Endothelial cell of umbilical vein (primary cell): ENCODE data around the gene CPSF3. TPM values are rescaled to one million over a fixed set of nuclear protein-coding genes. Genes with fewer than 3 reads are reported as not detected.

Source experiments
- BruUV-seq: library from RNA; stranded (reverse); fragments of 400-500 nt; replicated peaks from 2 replicates; lab custom pipeline; 2021; lab: Mats Ljungman, UMichigan
- CTCF ChIA-PET: fragments of 300-600, 350-600 bp; sonication (Branson Sonifier 250); formaldehyde crosslinking; loops from one replicate; lab custom pipeline; 2021; ENCODE audit warnings: antibody characterized with exemption, inconsistent platforms; lab: Charles Lee
- POLR2A ChIA-PET: fragments of 300-600, 350-600 bp; sonication (Branson Sonifier 250); formaldehyde crosslinking; loops from one replicate; lab custom pipeline; 2021; ENCODE audit warnings: antibody characterized with exemption, inconsistent platforms; lab: Charles Lee
- DNase-seq: peaks from one replicate; pipeline ENCODE4 v3.0.0-alpha.2; 2011; ENCODE audit warnings: low read depth, low spot score
- FAIRE-seq: peaks from 2 replicates; lab custom pipeline; 2011; peaks lifted over from hg19 to GRCh38; lab: Jason Lieb, UNC
- H2AFZ ChIP-seq: 2 replicates; pipeline ENCODE4 v1.6.0; 2012; ENCODE audit warnings: low read depth, low read length, control low read depth, inconsistent platforms
- H3K27ac ChIP-seq: 2 replicates; pipeline ENCODE4 v1.5.1; 2011; ENCODE audit warnings: low read depth, mild to moderate bottlenecking, control low read depth, low read length, moderate library complexity; ENCODE audit not compliant: insufficient read depth
- H3K27me3 ChIP-seq, 2 experiments: 2 replicates each; pipeline versions ENCODE4 v1.6.0 to v1.6.1; 2011; ENCODE audit warnings: low read length in 2 of 2, mixed read lengths in 1 of 2; ENCODE audit not compliant: control insufficient read depth in 2 of 2, insufficient read depth in 2 of 2
- H3K36me3 ChIP-seq, 2 experiments: 2 replicates in 1 of 2; 3 replicates in 1 of 2; pipeline ENCODE4 v1.5.1; 2011; ENCODE audit warnings: low read length in 2 of 2, mild to moderate bottlenecking in 1 of 2, moderate library complexity in 1 of 2; ENCODE audit not compliant: control insufficient read depth in 2 of 2, insufficient read depth in 2 of 2; ENCODE audit errors: extremely low read depth in 1 of 2
- H3K4me1 ChIP-seq: 3 replicates; pipeline ENCODE4 v1.5.1; 2011; ENCODE audit warnings: mild to moderate bottlenecking, low read length; ENCODE audit not compliant: control insufficient read depth, insufficient read depth; ENCODE audit errors: extremely low read depth
- H3K4me2 ChIP-seq: 2 replicates; pipeline ENCODE4 v1.6.1; 2011; ENCODE audit warnings: low read length, control low read depth, mixed read lengths; ENCODE audit not compliant: insufficient read depth
- H3K4me3 ChIP-seq, 3 experiments: fragments of 200-600 bp in 1 of 3; sonication (generic), shearing (Covaris generic) in 1 of 3; replicated peaks in 1 of 3; 2 replicates each; pipeline ENCODE4 v1.5.1; 2011 to 2016; ENCODE audit warnings: control low read depth in 3 of 3, low read length in 3 of 3, mild to moderate bottlenecking in 2 of 3, inconsistent platforms in 1 of 3, low read depth in 1 of 3, moderate library complexity in 1 of 3; ENCODE audit not compliant: insufficient read depth in 1 of 3
- H3K79me2 ChIP-seq: 2 replicates; pipeline ENCODE4 v1.6.0; 2012; ENCODE audit warnings: low read length, inconsistent platforms; ENCODE audit not compliant: control insufficient read depth, insufficient read depth
- H3K9ac ChIP-seq: replicated peaks from 2 replicates; pipeline ENCODE3; 2011; ENCODE audit warnings: low read length, control low read depth; ENCODE audit not compliant: insufficient read depth; ENCODE audit errors: extremely low read depth
- H3K9me1 ChIP-seq: replicated peaks from 3 replicates; pipeline ENCODE4 v1.6.0; 2011; ENCODE audit warnings: mild to moderate bottlenecking, low read length; ENCODE audit not compliant: control insufficient read depth, insufficient read depth; ENCODE audit errors: extremely low read depth
- H3K9me3 ChIP-seq: replicated peaks from 2 replicates; pipeline ENCODE4 v1.5.1; 2012; ENCODE audit warnings: low read length, inconsistent platforms; ENCODE audit not compliant: control insufficient read depth, insufficient read depth
- H4K20me1 ChIP-seq: replicated peaks from 2 replicates; pipeline ENCODE3; 2011; ENCODE audit warnings: mild to moderate bottlenecking, low read length; ENCODE audit not compliant: control insufficient read depth, insufficient read depth; ENCODE audit errors: extremely low read depth
- EZH2 ChIP-seq: IDR thresholded peaks from 2 replicates; pipeline ENCODE4 v1.6.1; 2012; ENCODE audit warnings: borderline replicate concordance, low read depth, mild to moderate bottlenecking, moderate library complexity, low read length, inconsistent platforms; ENCODE audit not compliant: severe bottlenecking
- FOS ChIP-seq: IDR thresholded peaks from 2 replicates; pipeline ENCODE4 v1.6.1; 2011; ENCODE audit warnings: mild to moderate bottlenecking, low read length, moderate library complexity, borderline replicate concordance; ENCODE audit not compliant: insufficient read depth
- GATA2 ChIP-seq: IDR thresholded peaks from 2 replicates; pipeline ENCODE4 v1.7.0; 2011; ENCODE audit warnings: low read depth, mild to moderate bottlenecking, moderate library complexity, mixed read lengths, low read length; ENCODE audit not compliant: insufficient read length, insufficient read depth
- JUN ChIP-seq: IDR thresholded peaks from 2 replicates; pipeline ENCODE4 v1.6.1; 2011; ENCODE audit warnings: borderline replicate concordance, low read depth; ENCODE audit not compliant: insufficient read length, insufficient read depth
- MYC ChIP-seq: IDR thresholded peaks from one replicate; pipeline ENCODE4 v1.6.1; 2011; ENCODE audit warnings: mild to moderate bottlenecking, low read depth, low read length
- POLR2A ChIP-seq: IDR thresholded peaks from 2 replicates; pipeline ENCODE4 v1.6.1; 2012; ENCODE audit warnings: low read depth, mild to moderate bottlenecking, control low read depth, low read length
- POLR2AphosphoS5 ChIP-seq: IDR thresholded peaks from 2 replicates; pipeline ENCODE4 v1.6.1; 2012; ENCODE audit warnings: low read depth, mild to moderate bottlenecking, control low read depth, low read length, moderate library complexity; ENCODE audit not compliant: insufficient read depth
- dilution Hi-C: fragments of 300-500 bp; cut with MboI; formaldehyde crosslinking; loops from one replicate; pipeline ENCODE4 v1.15.0; 2019; ENCODE audit warnings: low sequenced_read_pairs; ENCODE audit not compliant: extremely low pct_ligation_motif_present
- intact Hi-C: fragments of 100-400 bp; cut with micrococcal nuclease; formaldehyde crosslinking; loops from one replicate; pipeline ENCODE4 v1.10.0; 2022
- polyA plus RNA-seq, 4 experiments: library from polyadenylated mRNA; depleted of rRNA in 3 of 4; stranded (reverse) in 3 of 4; unstranded in 1 of 4; fragments of >200 nt; gene quantifications; 2 replicates each; pipeline versions ENCODE4 v1.2.1 to v1.2.3, GENCODE V29; 2011 to 2012; ENCODE audit warnings: missing spikeins in 1 of 4
- total RNA-seq: library from RNA; stranded (reverse); gene quantifications from 2 replicates; pipeline ENCODE4 v1.2.3, GENCODE V29; 2021
- TF ChIP-seq, protein P1 (sequence below), 2 donors: IDR thresholded peaks; 1 replicate in 1 of 2; 2 replicates in 1 of 2; pipeline ENCODE4 v1.5.1; 2011; ENCODE audit warnings: low read length in 2 of 2, mild to moderate bottlenecking in 2 of 2, moderate library complexity in 2 of 2, control low read depth in 1 of 2, inconsistent platforms in 1 of 2, low read depth in 1 of 2; ENCODE audit not compliant: insufficient read depth in 1 of 2; ENCODE audit errors: extremely low read depth in 1 of 2
- TF ChIP-seq, protein P2 (sequence below): IDR thresholded peaks from 2 replicates; pipeline ENCODE4 v1.6.1; 2011; ENCODE audit not compliant: insufficient read depth, insufficient read length

The CPSF3 gene
- total and polyA plus RNA-seq, 2 donors (not counting 3 experiments of a cell fraction or from before 2014, with no cell fraction given): 13.7 to 35.6 TPM

DNA sequence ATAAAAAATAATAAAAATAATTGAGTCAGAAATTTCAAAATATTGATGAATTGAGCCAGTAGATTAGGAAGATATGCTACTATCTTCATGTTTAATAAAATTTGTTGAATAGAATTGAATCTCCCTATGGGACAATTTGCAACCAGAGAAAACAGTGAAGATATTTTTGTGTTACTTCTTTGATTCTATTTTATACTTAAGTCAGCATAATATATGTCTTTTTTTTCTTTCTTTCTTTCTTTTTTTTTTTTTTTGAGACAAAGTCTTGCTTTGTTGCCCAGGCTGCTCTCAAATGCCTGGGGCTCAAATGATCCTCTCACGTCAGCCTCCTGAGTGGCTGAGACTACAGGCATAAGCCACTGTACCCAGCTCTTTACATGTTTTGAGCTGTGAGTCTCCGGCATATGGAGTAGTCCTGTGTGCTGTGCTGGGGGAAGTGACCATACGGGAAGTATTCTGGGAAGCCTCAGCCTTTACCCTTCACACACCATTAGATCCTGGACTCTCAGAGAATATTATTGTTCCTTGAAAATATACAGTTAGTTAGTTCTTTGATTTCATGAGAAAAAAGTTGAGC, 37.1 kb downstream of the CPSF3 start:
- POLR2A ChIA-PET: no interaction called here
- no peak for TF ChIP-seq POLR2AphosphoS5
- TF ChIP-seq EZH2: no peak
- TF ChIP-seq FOS: no peak
- TF ChIP-seq POLR2A: no peak
- TF ChIP-seq GATA2: no peak
- TF ChIP-seq, protein P1, sequence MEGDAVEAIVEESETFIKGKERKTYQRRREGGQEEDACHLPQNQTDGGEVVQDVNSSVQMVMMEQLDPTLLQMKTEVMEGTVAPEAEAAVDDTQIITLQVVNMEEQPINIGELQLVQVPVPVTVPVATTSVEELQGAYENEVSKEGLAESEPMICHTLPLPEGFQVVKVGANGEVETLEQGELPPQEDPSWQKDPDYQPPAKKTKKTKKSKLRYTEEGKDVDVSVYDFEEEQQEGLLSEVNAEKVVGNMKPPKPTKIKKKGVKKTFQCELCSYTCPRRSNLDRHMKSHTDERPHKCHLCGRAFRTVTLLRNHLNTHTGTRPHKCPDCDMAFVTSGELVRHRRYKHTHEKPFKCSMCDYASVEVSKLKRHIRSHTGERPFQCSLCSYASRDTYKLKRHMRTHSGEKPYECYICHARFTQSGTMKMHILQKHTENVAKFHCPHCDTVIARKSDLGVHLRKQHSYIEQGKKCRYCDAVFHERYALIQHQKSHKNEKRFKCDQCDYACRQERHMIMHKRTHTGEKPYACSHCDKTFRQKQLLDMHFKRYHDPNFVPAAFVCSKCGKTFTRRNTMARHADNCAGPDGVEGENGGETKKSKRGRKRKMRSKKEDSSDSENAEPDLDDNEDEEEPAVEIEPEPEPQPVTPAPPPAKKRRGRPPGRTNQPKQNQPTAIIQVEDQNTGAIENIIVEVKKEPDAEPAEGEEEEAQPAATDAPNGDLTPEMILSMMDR (IDR thresholded peaks at IDR 0.05; ENCODE audit: extremely low read depth in 1 of 2, insufficient read depth in 1 of 2, low read depth in 1 of 2, low read length in 2 of 2): no peak
- TF ChIP-seq JUN: no peak
- no peak for TF ChIP-seq MYC
- TF ChIP-seq, protein P2, sequence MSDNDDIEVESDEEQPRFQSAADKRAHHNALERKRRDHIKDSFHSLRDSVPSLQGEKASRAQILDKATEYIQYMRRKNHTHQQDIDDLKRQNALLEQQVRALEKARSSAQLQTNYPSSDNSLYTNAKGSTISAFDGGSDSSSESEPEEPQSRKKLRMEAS: no peak
- CTCF ChIA-PET: no interaction called here
- no TSS peak for BruUV-seq
- Histone ChIP-seq H3K4me1 (no peaks in the 10 kb centered on the region), H3K4me2 (no peak overlapping the region), H4K20me1 (no peaks in the 10 kb centered on the region), H3K9ac (no peak overlapping the region), H3K9me3 (no peaks in the 10 kb centered on the region), H3K27me3 (no peaks in the 10 kb centered on the region), H3K79me2 (no peaks in the 10 kb centered on the region), H2AFZ (no peak overlapping the region), H3K27ac (no peak overlapping the region), H3K36me3 (peaks cover 0 to 7% of the 10 kb centered on the region in 2 experiments), H3K9me1 (no peaks in the 10 kb centered on the region), H3K4me3 (no peak overlapping the region)
- dilution Hi-C loops: no loop called here
- FAIRE-seq (no peak), DNase-seq (no peak)
- intact Hi-C loops: no loop called here
